Stimulated activated CD4-positive, alpha-beta T cell treated with anti-CD3 and anti-CD28 coated beads, Interleukin-4, amount 100 ng/mL, for 1 hour (primary cell): ENCODE data around the gene KHNYN.
"Not testable (repeated sequence)": the region's sequence is repeated elsewhere in the genome, so short reads cannot be mapped to it uniquely, and the experiment has no call there.

Experiments
- DNase-seq: peaks from one replicate; pipeline ENCODE4 v3.0.0-alpha.2; 2020

KHNYN gene

GRCh38 chr14:24481622-24482324 is 52.0 kb downstream of the KHNYN start:
- DNase-seq, result peak; percentile 57

GRCh38 chr14:24482699-24483303 is 53.0 kb downstream of the KHNYN start:
- not testable (repeated sequence) for DNase-seq

- no peak for DNase-seq
These were observed 54.0 kb downstream of the KHNYN start for GRCh38 chr14:24483604-24484252.
